ENCODE data around the gene GBGT1.

The GBGT1 gene

DNA sequence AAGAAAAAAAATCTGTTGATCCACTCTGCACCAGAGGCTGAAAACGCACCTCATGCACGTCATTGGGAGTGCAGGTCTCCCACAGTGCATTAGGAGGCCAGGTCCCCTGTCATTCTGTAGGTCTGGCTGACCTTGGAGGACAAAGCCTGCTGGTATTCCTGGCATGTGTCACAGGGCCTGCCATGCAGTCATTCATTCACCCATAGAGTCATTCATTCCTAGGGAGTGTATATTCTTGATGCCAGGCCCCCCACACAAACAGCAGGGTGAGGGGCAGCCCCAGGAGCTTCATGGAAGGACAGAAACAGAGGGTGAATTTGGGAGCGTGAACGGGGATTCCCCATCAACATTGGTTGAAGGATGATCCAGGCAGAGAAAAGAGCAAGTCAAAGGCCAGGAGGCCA, 2.2 kb downstream of the GBGT1 start:
- no peaks in the 10 kb centered on the region for H3K9me3 ChIP-seq (ENCODE audit: low read length)
- no peaks in the 10 kb centered on the region for H4K20me1 ChIP-seq (ENCODE audit: insufficient read depth, low read length)
- H2AFZ ChIP-seq (ENCODE audit: low read length): no peak overlapping the region
- no peaks in the 10 kb centered on the region for H3K9me2 ChIP-seq (ENCODE audit: low read depth, low read length)
- no peak for TF ChIP-seq EZH2 (IDR thresholded peaks at IDR 0.05; ENCODE audit: borderline replicate concordance, low read length)
- TF ChIP-seq, protein P1, sequence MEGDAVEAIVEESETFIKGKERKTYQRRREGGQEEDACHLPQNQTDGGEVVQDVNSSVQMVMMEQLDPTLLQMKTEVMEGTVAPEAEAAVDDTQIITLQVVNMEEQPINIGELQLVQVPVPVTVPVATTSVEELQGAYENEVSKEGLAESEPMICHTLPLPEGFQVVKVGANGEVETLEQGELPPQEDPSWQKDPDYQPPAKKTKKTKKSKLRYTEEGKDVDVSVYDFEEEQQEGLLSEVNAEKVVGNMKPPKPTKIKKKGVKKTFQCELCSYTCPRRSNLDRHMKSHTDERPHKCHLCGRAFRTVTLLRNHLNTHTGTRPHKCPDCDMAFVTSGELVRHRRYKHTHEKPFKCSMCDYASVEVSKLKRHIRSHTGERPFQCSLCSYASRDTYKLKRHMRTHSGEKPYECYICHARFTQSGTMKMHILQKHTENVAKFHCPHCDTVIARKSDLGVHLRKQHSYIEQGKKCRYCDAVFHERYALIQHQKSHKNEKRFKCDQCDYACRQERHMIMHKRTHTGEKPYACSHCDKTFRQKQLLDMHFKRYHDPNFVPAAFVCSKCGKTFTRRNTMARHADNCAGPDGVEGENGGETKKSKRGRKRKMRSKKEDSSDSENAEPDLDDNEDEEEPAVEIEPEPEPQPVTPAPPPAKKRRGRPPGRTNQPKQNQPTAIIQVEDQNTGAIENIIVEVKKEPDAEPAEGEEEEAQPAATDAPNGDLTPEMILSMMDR (IDR thresholded peaks at IDR 0.05; ENCODE audit: low read length): no peak
- H3K27me3 ChIP-seq (ENCODE audit: insufficient read depth, low read length): no peaks in the 10 kb centered on the region; the same call in 1 of the 2 replicates
- H3K4me2 ChIP-seq (ENCODE audit: low read length): no peak overlapping the region
- H3K9ac ChIP-seq (ENCODE audit: low read length): no peak overlapping the region
- H3K36me3 ChIP-seq (ENCODE audit: insufficient read depth, low read length): no peaks in the 10 kb centered on the region
- peaks cover 8% of the 10 kb centered on the region for H3K4me1 ChIP-seq (ENCODE audit: insufficient read depth, low read length, severe bottlenecking)
- H3K4me3 ChIP-seq (ENCODE audit: low read depth, low read length, poor library complexity, severe bottlenecking): no peak overlapping the region
- no peaks in the 10 kb centered on the region for H3K79me2 ChIP-seq (ENCODE audit: insufficient read depth, low read length)
- no peak overlapping the region for H3K27ac ChIP-seq (ENCODE audit: low read depth, low read length, poor library complexity, severe bottlenecking)
- no peaks in the 10 kb centered on the region for H3F3A ChIP-seq (ENCODE audit: insufficient read depth, low read length)

DNA sequence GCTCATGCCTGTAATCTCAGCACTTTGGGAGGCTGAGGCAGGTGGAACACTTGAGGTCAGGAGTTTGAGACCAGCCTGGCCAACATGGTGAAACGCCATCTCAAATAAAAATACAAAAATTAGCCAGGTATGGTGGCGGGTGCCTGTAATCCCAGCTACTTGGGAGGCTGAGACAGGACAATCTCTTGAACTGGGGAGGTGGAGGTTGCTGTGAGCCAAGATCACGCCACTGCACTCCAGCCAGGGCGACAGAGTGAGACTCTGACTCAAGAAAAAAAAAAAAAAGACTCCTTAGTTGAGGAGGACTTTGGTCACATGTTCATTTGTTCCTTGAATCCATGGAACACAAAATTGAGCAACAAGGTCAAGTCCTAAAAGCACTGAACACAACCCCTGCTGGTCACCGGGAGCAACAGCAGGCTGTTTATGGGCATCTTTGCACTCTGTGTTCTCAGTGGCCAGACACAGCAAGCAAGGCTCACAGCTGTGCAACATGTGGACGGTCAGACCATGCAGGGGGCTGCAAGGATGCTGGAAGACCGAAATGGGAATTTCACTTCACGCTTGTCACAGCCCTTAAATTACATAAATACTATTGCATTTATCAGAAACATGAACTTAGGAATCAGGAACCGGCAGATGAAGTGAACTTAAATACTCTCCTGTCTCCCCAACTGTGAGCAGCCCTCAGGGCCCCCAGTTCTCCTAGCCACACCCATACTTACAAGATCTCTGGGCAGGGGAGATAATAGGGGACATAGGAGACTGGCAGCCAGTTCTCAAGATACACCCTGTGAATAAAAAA, 2.8 kb downstream of the GBGT1 start:
- TF ChIP-seq, protein P1 (IDR thresholded peaks at IDR 0.05; ENCODE audit: low read length): peak; percentile 70
- no peak for TF ChIP-seq EZH2 (IDR thresholded peaks at IDR 0.05; ENCODE audit: borderline replicate concordance, low read length)
- Histone ChIP-seq H3K27ac (ENCODE audit: low read depth, low read length, poor library complexity, severe bottlenecking) (no peak overlapping the region), H3K79me2 (ENCODE audit: insufficient read depth, low read length) (no peaks in the 10 kb centered on the region), H3K9me2 (ENCODE audit: low read depth, low read length) (no peaks in the 10 kb centered on the region), H3K27me3 (ENCODE audit: insufficient read depth, low read length) (no peaks in the 10 kb centered on the region; the same call in 1 of the 2 replicates), H3K9me3 (ENCODE audit: low read length) (no peaks in the 10 kb centered on the region), H3F3A (ENCODE audit: insufficient read depth, low read length) (no peaks in the 10 kb centered on the region), H3K4me1 (ENCODE audit: insufficient read depth, low read length, severe bottlenecking) (peaks cover 8% of the 10 kb centered on the region), H4K20me1 (ENCODE audit: insufficient read depth, low read length) (no peaks in the 10 kb centered on the region), H2AFZ (ENCODE audit: low read length) (no peak overlapping the region), H3K36me3 (ENCODE audit: insufficient read depth, low read length) (no peaks in the 10 kb centered on the region), H3K9ac (ENCODE audit: low read length) (no peak overlapping the region), H3K4me3 (ENCODE audit: low read depth, low read length, poor library complexity, severe bottlenecking) (no peak overlapping the region), H3K4me2 (ENCODE audit: low read length) (no peak overlapping the region)

DNA sequence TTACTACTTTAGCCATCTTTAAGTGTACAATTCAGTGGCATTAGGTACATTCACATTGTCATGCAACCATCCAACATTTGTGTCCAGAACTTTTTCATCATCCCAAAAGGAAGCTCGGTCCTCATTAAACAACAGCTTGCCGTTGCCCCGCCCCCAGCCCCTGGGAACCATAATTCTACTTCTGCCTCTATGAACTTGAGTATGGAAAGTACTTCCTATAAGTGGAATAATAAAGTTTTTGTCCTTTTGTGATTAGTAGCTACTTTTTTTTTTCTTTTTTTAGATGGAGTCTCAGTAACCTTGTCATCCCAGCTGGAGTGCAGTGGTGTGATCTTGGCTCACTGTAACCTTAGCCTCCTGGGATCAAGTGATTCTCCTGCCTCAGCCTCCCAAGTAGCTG, 5.0 kb downstream of the GBGT1 start:
- Histone ChIP-seq H3K36me3 (ENCODE audit: insufficient read depth, low read length) (no peaks in the 10 kb centered on the region), H3K27me3 (ENCODE audit: insufficient read depth, low read length) (no peaks in the 10 kb centered on the region; the same call in 1 of the 2 replicates), H3K9me3 (ENCODE audit: low read length) (no peaks in the 10 kb centered on the region), H4K20me1 (ENCODE audit: insufficient read depth, low read length) (no peaks in the 10 kb centered on the region), H3K4me3 (ENCODE audit: low read depth, low read length, poor library complexity, severe bottlenecking) (no peak overlapping the region), H3F3A (ENCODE audit: insufficient read depth, low read length) (no peaks in the 10 kb centered on the region), H3K9me2 (ENCODE audit: low read depth, low read length) (no peaks in the 10 kb centered on the region), H3K27ac (ENCODE audit: low read depth, low read length, poor library complexity, severe bottlenecking) (no peak overlapping the region), H3K4me1 (ENCODE audit: insufficient read depth, low read length, severe bottlenecking) (peaks cover 3% of the 10 kb centered on the region), H3K79me2 (ENCODE audit: insufficient read depth, low read length) (no peaks in the 10 kb centered on the region), H2AFZ (ENCODE audit: low read length) (no peak overlapping the region), H3K9ac (ENCODE audit: low read length) (no peak overlapping the region), H3K4me2 (ENCODE audit: low read length) (no peak overlapping the region)
- no peak for TF ChIP-seq EZH2 (IDR thresholded peaks at IDR 0.05; ENCODE audit: borderline replicate concordance, low read length)
- TF ChIP-seq, protein P1 (IDR thresholded peaks at IDR 0.05; ENCODE audit: low read length): no peak

All from OCI-LY1 (cell line).